ENCODE data around the gene INPP4B.

Gene INPP4B

GRCh38 chr4:142443469-142443868 lies 402.6 kb downstream of the INPP4B start:
- no peak for DNase-seq

DNA sequence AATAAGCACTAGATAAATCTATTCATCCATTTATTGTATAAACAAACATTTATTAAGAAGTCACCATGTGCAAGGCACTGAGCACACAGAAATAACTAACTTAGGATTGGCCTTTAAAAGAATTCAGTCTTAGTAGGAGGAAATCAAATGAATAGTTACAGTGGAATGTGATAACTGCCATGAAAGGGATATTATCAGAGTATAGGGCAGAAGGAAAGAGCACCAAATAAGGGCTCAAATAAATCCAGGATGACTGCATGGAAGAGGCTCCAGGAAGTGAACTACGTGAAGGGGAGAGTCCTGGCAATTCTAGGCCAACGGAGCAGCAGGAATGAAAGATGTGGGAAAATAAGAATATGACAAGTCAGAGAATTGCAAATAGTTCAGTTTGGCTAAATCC lies 406.0 kb downstream of the INPP4B start:
- DNase-seq = no peak

GRCh38 chr4:142435599-142436235 lies 410.4 kb downstream of the INPP4B start:
- DNase-seq = no peak

- no peak for DNase-seq
Observed at GRCh38 chr4:142434519-142435224, 411.4 kb downstream of the INPP4B start.

DNA sequence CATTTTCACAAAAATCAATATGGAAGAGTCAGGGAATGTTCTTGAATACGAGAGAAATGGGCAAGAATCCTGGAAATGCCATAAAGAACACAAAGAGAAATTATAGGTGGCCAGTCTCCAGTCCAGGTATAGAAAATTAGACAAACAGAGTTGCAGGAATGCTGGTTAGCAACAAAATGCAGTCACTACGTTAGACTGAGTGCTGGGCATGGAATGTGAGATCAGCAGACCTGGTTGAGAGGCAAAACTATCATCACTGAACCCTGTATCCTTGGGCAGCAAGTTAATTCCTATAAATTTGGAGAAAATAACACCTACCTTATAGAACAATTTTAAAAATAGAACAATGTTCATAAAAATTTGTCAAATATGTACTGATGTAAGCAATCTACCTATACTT lies 417.4 kb downstream of the INPP4B start:
- DNase-seq = no peak

GRCh38 chr4:142427456-142427855 lies 418.6 kb downstream of the INPP4B start:
- DNase-seq = no peak

- DNase-seq = no peak
Observed at GRCh38 chr4:142423861-142424260, 422.2 kb downstream of the INPP4B start.

GRCh38 chr4:142420311-142421095 lies 425.6 kb downstream of the INPP4B start:
- DNase-seq = no peak

- DNase-seq = no peak
Observed at GRCh38 chr4:142419712-142420111, 426.4 kb downstream of the INPP4B start.

DNA sequence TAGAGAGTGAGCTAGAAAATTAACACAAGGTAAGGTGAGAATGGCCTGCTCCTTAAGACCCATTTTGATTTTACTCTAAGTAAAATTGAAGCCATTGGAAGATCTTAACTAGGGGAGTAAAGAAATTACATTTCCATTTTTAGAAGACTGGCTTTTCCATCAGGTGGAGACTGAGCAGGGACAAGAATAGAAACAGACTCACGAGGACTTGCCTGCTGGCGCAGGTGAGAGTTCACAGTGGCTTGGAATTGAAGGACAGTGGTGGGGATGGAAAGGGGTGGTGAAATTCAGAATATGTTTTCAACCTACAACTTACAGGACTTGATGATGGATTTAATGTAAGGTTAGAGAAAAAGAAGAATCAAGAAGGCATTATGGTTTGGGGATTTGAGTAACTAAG lies 427.4 kb downstream of the INPP4B start:
- DNase-seq = no peak

DNA sequence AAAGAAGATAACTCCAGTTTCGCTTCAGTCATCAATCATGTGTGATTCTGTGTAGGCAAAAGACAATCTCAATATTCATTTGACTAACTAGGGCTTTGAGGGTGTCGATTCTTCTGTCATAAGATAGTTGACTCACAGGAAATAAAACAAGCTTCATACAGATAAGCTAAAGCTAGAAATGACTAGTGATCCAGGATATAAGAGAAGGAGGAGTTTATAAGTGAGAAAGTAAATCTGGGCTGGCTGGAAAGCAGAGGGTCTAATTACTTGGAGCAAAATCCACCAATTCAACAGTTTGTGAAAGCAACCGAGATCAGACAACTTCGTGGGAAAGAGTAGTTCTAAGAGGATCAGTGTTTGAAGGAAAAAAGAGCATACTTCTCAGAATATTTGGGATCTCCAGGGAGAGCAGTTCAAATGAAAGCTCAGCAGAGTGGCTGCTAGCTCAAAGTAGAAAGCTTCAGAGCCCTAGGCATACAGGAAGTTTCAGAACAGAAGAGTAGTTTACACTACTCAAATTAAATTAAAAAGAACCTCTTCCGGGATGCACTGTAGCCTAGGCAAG lies 429.3 kb downstream of the INPP4B start:
- no peak for DNase-seq

- no peak for DNase-seq
Observed at GRCh38 chr4:142416121-142416520, 430.0 kb downstream of the INPP4B start.

DNA sequence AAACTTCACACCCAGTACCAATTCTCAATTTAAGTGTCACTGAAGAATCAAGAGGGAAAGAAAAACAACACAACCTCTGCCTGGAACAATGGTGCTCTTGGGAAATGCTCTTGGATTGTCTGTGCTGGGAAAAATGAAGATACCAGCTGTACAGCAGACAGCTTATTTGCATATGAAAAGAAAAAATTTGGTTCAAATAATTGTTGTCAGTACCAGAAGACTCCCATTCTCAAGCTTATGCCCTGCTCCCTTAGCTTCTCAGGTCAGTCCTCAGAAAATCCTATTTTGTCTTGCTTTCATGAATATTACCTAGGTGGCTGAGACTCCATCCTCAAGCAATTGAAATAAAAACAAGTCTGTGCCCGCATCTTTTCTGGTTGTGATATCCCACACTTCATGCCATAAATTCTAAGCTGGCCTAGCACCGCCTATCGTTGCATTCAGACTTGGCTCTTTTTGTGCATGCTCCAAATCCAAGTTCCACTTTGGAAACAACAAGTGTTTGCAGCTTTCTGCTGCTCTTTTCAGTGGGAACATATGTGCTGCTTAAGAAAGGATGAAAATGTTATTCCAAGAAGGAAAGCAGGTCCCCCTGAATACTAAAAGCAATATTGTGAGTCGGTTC lies 431.6 kb downstream of the INPP4B start:
- no peak for DNase-seq

DNA sequence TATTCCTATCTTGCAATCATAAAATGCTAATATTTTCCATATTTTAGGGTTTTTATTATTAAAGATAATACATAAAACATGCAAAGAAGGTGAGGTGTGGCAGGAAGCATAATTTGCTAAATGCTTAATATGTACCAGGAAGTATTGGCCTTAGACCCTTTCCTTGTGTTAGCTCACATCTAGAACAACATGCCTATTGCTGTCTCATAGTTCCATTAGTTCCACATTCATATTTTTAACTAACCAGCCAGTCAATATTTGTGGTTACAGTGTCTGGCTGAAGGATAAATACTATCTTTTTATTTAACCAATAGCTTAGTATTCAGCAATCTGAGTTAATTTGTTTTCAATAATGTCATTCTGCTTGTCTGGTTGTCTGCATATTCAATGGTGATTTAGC lies 432.6 kb downstream of the INPP4B start:
- no peak for DNase-seq

DNA sequence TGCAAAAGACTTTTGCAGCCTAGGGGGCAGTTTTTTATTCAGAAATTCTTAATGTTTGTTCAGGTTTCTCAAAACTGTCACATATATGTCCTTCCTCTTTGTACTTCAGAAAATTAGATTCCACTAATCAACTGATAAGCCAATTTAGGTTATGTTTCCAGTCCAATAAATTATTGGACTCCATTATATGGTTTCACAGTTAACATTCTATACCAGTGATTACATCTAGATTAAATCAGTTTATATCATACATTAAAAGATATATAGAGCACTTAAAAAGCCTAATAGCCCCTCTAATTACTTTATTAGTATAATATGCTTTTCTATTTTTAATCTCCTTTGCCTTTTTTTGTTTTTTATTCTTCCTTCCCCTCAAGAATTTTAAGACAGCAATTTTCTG lies 434.1 kb downstream of the INPP4B start:
- DNase-seq = no peak

DNA sequence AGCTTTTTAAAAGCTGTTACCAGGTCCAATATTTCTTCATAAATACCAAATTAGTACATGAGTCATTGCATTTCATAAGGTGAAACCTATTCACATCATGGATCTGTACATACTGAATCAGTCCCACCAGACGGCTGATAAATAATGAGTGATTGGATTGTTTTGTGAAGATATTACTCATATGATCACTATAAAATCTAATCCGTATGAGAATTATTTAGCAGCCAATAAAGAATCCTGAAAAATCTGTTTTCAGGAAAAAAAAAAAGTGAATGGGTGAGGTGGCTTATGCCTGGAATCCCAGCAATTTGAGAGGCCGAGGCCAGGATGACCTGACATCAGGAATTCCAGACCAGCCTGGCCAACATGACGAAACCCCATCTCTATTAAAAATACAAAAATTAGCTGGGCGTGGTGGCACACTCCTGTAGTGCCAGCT lies 438.1 kb downstream of the INPP4B start:
- no peak for DNase-seq

DNA sequence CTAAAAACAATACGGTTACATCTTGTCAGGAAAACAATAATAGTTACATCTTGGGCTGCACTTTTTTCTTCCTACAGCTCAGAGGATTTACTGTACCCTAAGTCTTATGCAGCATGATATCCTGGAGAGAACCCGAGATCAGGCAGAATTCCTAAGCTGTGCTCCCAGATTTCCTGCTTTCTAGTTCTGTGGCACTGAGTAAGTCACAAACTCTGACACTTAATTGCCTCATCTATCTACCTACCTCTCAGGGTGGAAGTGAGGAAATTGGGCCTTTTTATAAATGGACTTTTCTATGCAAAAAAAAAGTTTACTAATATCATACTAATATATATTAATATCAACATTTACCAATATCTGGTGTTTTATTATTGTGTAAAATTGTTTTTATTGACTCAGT lies 438.5 kb downstream of the INPP4B start:
- DNase-seq = no peak

- DNase-seq = no peak
Observed at GRCh38 chr4:142406917-142407501, 439.1 kb downstream of the INPP4B start.

GRCh38 chr4:142406499-142406835 lies 439.6 kb downstream of the INPP4B start:
- no peak for DNase-seq

DNA sequence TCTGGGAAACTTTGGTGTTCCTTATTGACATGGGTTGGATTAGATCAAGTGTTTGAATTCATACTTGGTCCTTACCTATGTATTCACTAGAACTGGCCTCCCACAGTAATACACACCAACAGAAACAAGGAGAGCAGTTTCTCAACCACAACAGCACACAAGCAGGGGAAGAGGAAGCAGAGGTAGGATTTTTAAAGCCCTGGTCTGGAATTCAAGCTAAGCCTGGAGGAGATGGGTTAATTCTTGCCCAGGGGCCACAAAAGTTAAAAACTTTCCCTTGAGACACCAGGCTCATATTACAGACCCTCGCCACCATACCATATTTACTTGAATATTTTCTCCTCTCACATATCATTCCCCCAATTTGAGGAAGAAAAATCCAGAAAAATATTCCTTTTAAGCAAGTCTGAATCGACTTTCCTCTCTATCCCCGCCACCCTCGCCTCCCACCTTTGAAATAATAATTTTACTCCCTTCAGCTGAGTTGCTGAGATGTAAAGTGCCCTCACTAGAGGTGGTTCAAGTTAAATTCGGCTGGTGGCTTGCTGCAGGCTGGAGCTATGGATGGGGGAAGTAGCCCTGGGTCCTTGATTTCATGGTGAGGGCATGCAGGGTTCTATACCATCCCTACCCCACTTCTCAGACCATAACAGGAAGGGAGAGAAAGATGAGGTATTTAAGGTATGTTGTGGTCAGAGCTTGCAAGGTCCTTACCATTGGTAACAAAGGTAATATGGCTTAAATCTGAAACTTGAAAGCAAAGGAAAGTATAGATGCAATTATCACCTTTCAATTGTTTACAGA lies 440.2 kb downstream of the INPP4B start:
- no peak for DNase-seq

DNA sequence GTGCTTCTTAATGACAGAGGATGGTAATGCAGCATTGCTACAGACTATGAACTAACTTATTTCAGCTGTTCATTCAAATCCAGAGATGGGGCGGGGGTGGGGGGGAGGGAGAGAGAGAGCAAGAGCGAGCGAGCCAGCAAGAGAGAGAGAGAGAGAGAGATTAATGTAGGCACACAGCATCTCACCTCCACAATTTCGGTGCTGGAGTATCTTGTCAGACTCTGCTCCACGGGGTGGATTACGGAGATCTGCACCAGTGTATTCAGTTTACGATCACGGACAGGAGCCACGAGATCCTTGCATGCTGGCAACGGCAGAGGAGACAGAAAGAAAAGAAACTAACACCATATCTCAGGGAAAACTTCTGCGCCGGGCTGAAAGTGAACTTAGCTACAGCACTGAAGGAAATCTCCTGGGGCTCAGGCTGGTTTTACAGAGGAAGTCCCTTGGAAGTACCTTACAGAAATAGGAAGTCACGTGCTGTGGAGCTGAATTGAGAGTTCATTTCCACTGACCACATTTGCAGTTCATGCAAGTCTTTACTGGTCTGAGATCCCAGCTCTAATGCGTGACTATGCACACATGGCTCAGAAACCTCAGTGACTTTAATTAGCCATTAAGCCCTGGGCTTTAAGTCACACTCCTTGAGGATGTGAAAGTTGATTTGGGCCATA lies 440.9 kb downstream of the INPP4B start:
- DNase-seq = no peak
